ENCODE results near the gene INTS15. TPM values are rescaled to one million over a fixed set of nuclear protein-coding genes. Genes with fewer than 3 reads are reported as not detected.
"Not testable (repeated sequence)": the region's sequence is repeated elsewhere in the genome, so short reads cannot be mapped to it uniquely, and the experiment has no call there.

INTS15 gene
- total RNA-seq, 1 experiment from 2014 or later = 14.8 TPM

DNA sequence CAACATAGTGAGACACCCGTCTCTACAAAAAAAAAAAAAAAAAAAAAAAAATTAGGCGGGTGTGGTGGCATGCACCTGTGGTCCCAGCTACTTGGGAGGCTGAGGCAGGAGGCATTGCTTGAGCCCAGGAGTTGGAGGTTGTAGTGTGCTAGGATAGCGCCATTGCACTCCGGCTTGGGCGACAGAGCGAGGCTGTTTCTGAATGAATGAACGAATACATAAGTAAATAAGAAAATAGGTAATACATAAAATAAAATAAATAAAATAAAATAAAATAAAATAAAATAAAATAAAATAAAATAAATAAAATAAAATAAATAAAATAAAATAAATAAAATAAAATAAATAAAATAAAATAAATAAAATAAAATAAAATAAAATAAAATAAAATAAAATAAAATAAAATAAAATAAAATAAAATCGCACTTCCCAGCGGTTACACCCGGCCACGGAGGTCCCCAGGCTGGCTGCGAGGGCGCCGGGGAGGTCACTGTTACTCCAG is 12.9 kb upstream of the INTS15 start:
- DNase-seq (ENCODE audit: low read depth) = peak; percentile 17

DNA sequence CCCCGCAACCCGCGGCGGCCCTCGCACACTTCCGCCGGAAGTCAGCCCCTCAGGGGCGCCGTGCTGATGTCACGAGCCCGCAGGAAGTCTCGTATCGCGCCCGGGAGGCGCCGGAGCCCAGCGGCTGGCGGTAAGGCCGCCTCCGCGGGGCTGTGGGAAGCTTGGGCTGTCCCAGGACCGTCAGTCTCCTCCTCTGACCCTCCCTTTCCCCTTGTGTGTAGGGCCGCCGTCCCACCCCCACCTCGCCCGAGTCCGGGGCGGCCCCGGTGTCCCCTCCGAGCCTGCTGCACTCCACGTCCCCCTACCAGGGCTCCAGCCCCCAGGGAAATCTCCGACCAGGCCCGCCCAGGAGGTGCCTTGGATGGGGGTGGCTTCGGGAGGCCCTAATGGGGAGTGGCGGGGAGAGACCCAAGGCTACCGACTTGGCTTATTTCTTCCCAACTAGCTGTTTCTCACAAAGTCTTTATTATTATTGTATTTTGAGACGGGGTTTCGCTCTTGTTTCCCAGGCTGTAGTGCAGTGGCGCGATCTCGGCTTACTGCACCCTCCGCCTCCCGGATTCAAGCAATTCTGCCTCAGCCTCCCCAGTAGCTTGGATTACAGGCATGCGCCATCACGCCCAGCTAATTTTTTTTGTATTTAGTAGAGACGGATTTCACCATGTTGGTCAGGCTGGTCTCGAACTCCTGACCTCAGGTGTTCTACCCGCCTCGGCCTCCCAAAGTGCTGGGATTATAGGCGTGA is 12.3 kb upstream of the INTS15 start, which contains the start of gene ZDHHC4:
Gene ZDHHC4, plus strand, starts transcription at position 86 of the 745 bp plus-strand sequence. CDS start 3,108 bp downstream, outside the sequence.
- peak; percentile 91 for DNase-seq (ENCODE audit: low read depth)

DNA sequence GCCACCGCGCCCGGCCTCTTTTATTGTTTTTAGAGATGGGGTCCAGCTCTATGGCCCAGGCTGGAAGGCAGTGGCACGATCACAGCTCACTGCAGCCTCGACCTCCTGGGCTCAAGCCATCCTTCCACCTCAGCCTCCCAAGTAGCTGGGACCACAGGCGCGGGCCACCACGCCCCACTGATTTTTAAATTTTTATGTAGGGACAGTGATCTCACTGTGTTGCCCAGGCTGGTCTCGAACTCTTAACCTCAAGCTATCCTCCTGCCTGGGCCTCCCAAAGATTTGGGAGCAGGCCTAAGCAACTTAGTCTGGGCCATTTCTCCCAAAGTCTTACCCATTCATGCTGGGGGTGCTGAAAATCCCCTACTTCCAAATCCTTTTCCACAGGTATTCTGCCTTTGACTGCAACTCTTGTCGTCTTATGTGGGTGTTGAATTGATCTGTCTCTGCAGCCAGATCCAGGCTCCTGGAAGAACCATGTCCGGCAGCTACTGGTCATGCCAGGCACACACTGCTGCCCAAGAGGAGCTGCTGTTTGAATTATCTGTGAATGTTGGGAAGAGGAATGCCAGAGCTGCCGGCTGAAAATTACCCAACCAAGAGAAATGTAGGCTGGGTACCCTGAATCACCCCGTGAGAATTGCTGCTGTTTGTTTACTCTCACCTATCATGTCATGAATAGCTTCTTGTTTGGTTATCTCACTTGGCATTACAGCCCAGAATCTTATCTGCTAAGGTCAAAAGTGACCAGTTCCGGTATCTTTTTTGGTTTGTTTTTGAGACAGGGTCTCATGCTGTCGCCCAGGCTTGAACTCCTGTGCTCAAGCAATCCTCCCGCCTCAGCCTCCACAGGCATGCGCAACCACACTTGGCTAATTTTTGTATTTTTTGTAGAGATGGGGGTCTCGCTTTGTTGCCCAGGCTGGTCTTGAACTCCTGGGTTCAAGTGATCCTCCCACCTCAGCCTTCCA is 11.4 kb upstream of the INTS15 start:
- no peak for DNase-seq (ENCODE audit: low read depth)

DNA sequence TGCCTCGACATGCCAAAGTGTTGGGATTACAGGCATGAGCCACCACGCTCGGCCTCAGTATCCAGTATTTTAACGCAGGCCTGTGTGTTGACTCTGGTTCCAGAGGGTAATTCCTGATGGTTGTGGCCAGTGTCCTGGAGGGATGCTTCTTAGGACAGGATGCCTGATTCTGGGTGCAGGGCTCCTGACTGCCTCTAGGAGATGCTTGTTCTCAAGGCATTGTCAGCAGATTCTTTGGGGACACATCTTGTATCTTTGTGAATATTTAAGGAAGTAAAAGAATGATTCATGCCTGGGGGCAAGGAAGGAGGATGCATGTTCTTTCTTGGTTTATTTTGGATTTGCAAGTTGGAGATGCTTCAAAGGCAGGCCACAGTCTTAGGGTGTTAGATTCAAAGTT is 10.4 kb upstream of the INTS15 start:
- DNase-seq (ENCODE audit: low read depth) = peak; percentile 41

DNA sequence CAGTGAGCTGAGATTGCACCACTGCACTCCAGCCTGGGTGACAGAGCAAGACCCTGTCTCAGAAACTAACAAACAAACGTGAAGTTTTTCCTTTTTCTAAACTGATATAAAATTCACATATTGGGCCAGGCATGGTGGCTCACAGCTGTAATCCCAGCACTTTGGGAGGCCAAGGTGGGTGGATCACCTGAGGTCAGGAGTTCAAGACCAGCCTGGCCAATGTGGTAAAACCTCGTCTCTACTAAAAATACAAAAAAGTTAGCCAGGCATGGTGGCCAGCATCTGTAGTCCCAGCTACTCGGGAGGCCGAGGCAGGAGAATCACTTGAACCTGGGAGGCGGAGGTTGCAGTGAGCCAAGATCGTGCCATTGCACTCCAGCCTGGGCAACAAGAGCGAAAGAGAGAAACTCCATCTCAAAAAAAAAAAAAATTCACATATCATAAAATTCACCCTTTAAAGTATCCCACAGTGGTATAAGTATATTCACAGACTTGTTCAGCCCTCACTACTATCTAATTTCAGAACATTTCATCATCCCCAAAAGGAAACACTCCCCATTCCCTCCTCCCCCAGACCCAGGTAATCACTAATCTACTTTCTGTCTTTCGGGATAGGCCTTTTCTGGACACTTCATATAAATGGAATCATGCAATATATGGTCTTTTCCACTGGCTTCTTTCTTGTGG is 3.9 kb upstream of the INTS15 start:
- not testable (repeated sequence) for DNase-seq (ENCODE audit: low read depth)

DNA sequence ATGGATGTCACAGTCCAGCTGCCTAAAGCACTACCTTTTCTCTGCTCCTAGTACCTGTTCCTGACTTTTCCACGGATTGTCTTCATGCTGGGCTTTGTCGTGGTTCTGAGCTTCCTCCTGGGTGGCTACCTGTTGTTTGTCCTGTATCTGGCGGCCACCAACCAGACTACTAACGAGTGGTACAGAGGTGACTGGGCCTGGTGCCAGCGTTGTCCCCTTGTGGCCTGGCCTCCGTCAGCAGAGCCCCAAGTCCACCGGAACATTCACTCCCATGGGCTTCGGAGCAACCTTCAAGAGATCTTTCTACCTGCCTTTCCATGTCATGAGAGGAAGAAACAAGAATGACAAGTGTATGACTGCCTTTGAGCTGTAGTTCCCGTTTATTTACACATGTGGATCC is 1.3 kb upstream of the INTS15 start:
- DNase-seq (ENCODE audit: low read depth) = no peak

DNA sequence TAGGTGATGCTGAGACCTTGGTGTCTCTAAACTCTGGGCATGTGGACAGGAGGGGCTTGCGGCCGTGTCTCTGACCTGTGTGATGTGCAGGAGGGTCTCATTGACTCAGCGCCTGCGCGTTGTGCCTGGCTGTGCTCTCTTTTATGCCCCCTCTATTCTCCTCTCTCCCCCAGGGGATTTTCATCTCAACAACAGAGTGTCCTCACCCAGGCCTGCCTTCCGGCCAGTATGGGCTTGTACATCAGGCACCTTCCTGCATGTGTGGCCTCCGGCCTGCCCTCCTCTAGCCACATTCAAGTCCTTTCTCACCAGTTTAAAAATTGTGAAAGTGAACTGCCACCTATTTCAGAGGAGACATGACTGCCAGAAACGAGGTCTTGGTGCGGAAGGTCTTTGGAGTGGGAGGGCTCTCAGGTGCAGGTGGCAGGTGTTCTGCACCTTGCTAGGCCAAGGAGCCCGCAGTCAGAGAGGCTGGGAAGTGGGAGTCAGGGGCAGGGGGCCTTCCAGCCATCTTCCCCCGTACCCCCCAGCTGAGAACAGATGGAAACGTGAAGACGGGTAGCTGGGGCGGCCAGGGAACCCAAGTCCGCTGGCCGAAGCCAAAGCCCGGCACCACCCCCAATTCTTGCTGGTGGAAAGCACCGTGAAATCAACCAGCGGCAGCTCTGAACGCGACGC is 531 bp upstream of the INTS15 start:
- DNase-seq (ENCODE audit: low read depth) = no peak

DNA sequence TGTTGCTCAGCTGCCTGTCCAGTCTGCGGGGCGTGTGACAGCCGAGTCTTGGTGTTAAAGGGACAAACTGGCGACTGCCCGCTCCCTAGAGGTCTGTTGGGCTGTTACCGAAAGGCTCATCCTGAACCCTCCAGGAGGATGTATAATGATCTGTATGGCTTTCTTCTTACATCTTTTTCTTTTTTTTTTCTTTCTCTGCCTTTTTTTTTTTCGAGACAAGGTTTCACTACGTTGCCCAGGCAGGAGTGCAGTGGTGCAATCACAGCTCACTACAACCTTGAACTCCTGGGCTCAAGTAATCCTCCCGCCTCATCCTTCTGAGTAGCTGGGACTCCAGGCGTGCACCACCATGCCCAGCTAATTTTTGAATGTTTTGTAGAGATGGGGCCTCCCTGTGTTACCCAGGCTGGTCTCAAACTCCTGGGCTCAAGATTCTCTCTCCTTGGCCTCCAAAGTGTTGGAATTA is 857 bp downstream of the INTS15 start:
- DNase-seq (ENCODE audit: low read depth) = no peak

DNA sequence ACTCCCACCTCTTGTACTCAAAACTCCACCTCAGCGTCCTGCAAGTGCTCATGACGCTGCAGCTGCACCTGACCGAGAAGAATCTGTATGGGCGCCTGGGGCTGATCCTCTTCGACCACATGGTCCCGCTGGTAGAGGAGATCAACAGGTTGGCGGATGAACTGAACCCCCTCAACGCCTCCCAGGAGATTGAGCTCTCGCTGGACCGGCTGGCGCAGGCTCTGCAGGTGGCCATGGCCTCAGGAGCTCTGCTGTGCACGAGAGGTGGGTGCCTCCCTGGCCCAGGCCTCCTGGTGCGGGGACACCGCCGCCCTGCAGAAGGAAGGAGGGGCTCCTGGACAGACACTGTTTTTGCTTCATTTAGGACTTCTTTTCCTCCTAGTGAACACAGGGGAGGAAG is 10.3 kb downstream of the INTS15 start:
- DNase-seq (ENCODE audit: low read depth) = no peak

DNA sequence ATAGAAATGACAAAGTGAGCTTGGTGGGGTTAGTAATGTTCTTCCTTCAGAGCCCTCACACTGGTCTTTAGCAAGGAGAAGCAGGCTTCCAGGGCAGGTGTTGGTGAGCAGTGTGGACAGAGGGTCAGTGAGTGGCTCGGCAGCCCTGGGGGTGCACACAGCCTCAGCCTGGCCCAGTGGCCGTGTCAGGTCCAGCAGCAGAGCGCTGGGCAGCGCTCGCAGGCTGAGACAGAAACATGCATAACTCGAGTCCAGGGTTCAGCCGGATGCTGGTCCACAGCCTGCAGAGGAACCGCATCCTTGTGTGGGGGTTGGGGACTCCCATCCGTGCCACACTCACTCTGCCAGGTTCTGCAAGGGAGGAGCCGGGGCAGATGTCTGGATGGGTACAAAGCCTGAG is 14.6 kb downstream of the INTS15 start:
- no peak for DNase-seq (ENCODE audit: low read depth)

DNA sequence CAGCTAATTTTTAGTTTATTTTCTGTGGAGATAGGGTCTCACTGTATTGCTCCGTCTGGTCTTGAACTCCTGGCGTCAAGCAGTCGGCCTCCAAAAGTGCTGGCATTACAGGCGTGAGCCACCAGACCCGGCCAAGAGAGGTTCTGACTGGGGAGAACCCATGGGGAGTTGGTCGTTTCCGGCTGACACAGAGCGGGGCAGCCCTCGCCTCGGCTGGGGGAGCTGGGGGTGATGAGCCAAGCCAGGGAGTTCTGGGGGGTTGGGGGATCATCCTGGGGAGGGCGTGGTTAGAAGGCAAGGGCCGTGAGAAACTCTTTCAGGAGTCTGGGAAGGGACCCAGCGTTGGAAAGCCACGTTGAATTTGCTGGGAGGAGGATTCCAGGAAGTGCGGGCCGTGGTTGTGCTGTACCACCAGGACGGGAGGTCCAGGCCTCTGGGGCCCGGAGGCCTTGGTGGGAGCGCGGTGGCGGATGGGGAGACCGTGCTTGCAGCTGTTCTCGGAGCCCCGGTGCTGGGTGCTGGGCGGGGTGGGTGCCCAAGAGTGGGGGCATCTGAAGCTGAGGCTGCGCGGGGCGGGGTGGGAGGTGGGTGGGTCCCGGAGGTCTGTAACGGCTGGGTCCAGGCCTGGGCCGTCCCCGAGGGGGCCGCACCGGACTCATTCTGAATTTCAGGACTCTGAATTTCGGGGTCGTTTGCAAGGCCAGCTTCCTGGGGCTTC is 17.2 kb downstream of the INTS15 start:
- no peak for DNase-seq (ENCODE audit: low read depth)

DNA sequence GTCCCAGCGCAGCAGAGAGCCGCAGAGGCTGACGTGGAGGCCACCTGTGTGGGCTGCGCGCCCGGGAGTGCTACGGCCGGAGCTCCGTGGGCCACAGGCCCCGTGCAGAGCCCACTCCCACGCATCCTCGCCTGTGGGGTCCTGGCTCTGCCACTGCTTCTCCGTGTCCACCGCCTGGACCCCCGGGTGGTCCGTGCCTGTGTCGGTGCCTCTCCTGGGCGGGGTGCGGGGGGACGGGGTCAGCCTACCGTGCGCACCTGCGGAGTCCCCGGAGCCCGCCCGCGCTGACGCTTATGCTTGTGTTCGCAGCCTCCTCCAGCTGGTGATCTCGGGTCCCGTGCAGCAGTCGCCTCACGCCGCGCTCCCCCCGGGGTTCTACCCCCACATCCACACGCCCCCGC is 17.8 kb downstream of the INTS15 start:
- no peak for DNase-seq (ENCODE audit: low read depth)

DNA sequence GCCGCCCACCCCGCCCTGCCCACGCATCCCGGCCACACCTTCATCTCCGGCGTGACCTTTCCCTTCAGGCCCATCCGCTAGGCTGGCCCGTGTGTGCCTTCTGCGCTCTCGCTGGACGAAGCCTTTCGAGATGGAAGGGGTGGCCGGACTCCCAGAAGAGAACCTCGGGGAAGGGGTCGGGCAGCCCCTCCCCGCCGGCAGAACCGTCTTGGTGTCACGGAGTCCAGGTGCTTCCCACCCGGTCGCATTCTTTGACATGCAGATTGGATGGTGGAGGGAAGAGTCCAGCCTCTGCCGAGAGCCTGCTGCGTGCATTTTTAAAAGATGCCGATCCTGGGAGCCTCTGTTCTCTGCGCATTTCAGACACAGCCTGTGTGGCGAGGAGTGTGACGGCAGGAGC is 18.3 kb downstream of the INTS15 start:
- DNase-seq (ENCODE audit: low read depth) = no peak

DNA sequence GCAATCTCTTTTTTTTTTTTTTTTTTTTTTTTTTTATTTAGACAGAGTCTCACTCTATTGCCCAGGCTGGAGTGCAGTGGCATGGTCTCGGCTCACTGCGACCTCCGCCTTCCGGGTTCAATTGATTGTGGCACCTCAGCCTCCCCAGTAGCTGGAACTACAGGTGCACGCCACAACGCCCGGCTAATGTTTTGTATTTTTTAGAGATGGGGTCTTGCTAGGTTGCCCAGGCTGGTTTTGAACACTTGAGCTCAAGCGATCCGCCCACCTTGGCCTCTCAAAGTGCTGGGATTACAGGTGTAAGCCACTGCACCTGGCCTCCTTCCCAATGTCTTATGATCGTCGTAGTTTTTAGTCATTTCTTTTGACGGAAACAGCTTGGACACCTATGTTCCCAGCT is 19.0 kb downstream of the INTS15 start:
- DNase-seq (ENCODE audit: low read depth) = no peak

DNA sequence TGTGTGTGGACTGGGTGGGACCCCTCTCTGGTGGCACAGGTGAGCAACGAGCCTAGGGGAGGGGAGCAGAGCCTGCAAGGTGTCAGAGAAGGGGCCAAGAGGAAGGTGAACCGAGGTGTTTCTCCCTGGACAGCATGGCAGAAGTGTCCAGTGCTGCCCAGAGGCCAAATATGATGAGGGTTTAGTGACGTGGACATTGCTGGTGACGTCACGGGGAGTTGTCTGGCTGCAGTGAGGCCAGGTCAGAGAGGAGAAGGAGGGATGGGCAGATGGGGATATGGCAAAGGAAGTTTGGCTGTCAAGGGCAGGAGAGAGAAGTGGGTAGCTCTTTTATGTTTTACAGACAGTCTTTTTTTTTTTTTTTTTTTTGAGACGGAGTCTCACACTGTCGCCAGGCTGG is 23.0 kb downstream of the INTS15 start:
- DNase-seq (ENCODE audit: low read depth) = no peak

DNA sequence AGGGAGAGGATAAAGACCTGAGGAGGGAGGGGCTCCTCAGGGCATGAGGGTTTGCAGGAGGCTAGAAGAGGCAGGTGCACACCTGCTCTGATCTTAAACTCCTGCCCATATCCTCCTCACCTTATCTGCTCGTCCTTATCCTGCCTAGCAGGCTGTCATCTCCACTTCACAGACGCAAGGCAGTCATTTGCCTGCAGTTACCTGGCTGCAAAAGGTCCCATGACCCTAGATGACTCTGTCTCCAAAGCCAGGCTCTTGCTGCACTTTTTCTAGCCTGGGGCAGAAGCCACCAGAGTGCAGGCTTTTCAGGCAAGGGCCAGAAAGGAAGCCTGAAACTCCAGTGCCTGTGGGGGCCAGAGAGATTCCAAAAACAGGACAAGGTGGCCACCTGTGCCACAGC is 23.9 kb downstream of the INTS15 start:
- no peak for DNase-seq (ENCODE audit: low read depth)

DNA sequence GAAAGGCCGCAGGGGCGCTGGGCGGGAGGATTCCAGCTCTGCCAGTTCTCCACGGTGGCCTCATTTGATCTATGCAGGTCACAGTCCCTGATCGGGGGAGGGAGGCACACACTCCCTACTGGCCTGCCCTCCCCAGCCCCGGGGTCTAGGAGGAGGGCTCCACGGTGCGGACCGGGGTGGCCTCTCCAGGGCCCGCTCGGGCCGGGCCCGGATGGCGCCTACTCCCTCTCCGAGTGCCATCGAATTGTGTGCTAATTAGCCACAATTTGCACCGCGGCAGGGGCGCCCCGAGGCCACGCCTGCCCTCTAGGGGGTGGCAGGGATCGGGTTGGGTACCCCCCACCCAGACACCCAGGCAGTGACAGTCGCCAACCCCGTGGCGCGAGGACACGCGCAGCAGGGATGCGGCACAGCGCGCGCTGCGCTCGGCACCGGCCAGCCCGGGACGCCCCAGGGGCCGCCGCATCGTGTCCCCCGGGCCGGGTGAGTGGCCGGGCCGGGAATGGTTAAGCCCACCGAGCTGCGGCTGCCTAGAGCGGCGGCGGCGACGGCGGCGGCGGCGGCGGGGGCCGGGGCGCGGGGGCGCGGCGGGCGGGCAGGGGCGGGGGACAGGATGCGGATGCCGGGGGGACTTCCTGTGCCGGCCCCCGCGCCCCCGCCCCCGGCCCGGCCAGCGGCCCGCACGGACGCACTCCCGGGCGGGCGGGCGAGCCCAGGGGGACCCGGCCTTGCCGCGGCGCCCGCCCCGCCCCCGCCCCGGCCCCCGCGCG is 25.3 kb downstream of the INTS15 start, which contains the start of gene ZNF853:
Gene ZNF853, plus strand, starts transcription at position 658 of the 770 bp plus-strand sequence. CDS start 565 bp downstream, outside the sequence.
- DNase-seq (ENCODE audit: low read depth) = no peak

DNA sequence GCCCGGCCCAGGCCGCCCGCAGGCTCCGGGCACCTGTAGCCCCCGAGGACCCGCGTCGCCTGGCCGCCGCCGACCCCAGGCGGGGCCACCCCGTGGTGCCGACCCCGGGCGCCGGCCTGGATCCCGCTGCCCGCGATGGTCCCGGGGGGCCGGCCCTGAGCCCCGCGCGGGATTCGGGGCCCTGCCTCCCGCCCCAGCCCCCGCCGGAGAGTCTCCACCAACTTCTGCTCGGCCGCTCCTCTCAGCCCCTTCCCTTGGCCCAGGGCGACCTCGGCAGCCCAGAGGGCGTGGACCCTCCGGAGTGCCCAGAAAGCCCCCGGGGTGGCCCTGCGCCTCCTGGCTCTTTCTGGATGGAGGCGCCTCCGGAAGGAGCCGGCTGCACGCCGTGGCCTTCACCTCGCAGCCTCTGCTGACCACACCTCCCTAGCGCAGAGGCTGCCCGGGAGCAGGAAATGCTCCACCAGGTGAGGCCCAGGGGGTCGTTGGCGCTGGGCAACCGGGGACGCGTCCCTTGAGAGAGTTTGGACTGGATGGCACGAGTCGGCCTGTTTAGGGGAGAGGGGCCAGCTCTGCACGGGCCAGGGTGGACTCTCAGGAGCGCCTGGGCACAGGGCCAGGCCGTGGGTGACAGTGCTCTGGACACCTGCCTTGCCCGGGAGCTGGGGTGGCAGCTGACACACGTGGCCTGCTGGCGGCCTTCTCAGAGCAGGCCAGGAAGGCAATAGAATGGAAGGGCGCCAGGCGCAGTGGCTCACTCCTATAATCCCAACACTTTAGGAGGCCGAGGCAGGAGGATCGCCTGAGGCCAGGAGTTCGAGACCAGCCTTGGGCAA is 26.1 kb downstream of the INTS15 start:
- no peak for DNase-seq (ENCODE audit: low read depth)

All from RPMI7951 (cell line).